ENCODE data around the gene EFTUD2.

DNA sequence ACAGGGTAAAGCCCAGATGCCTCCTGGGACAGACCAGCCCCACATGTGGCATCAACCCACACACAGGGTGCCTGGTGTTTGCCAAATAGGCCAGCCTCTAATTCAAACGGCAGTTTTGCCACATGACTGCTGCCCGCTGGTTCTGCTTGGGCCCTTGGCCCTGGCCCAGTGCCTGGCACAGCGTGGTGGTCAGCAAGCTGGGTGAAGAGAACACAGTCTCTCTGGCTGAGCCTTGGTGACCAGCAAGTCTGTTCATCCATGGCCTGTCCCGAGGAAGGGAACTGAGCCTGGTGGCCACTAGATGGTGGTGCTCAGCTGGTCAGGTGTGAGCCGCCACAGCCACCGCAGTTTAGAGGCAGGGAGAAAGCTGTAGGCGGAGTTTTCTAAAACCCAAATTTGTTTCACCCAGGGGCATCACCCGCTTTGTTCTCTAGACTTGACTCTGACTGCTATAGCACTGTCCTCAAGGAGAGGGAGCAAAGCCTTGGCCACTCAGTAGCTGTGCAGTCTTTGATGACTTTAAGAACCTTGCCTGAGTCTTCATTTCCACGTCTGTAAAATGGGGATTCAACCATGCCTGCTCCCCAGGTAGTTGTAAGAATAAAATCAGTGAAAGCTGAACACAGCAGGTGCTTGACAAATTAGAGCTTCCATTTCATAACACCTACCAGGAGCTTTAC lies 20.8 kb upstream of the EFTUD2 start:
- TF ChIP-seq, protein P1, sequence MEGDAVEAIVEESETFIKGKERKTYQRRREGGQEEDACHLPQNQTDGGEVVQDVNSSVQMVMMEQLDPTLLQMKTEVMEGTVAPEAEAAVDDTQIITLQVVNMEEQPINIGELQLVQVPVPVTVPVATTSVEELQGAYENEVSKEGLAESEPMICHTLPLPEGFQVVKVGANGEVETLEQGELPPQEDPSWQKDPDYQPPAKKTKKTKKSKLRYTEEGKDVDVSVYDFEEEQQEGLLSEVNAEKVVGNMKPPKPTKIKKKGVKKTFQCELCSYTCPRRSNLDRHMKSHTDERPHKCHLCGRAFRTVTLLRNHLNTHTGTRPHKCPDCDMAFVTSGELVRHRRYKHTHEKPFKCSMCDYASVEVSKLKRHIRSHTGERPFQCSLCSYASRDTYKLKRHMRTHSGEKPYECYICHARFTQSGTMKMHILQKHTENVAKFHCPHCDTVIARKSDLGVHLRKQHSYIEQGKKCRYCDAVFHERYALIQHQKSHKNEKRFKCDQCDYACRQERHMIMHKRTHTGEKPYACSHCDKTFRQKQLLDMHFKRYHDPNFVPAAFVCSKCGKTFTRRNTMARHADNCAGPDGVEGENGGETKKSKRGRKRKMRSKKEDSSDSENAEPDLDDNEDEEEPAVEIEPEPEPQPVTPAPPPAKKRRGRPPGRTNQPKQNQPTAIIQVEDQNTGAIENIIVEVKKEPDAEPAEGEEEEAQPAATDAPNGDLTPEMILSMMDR (conservative IDR thresholded peaks at IDR 0.05 in 1 of 2, IDR thresholded peaks at IDR 0.05 in 1 of 2; ENCODE audit: extremely low read depth in 1 of 2, insufficient read depth in 1 of 2, low read depth in 1 of 2, low read length in 2 of 2), result peak; percentile 82 to 90
- TF ChIP-seq EZH2 (IDR thresholded peaks at IDR 0.05; ENCODE audit: borderline replicate concordance, low read length), result no peak
